ENCODE measurements around the gene CAMSAP1.
A peak's percentile ranks its signal among the peaks of the same experiment; 100 is the strongest.

The CAMSAP1 gene

GRCh38 chr9:135827866-135828580 lies 79.3 kb downstream of the CAMSAP1 start:
- no peak for DNase-seq

- DNase-seq, result no peak
Measured at GRCh38 chr9:135827301-135827700, 80.0 kb downstream of the CAMSAP1 start.

- DNase-seq, result no peak
Measured at GRCh38 chr9:135826188-135826545, 81.2 kb downstream of the CAMSAP1 start.

- DNase-seq, result no peak
Measured at GRCh38 chr9:135825435-135826187, 81.7 kb downstream of the CAMSAP1 start.

- no peak for DNase-seq
Measured at GRCh38 chr9:135823036-135823435, 84.3 kb downstream of the CAMSAP1 start.

- DNase-seq, result no peak
Measured at GRCh38 chr9:135822374-135822755, 85.0 kb downstream of the CAMSAP1 start.

GRCh38 chr9:135821733-135822373 lies 85.5 kb downstream of the CAMSAP1 start:
- no peak for DNase-seq

- no peak for DNase-seq
Measured at GRCh38 chr9:135821116-135821515, 86.2 kb downstream of the CAMSAP1 start.

- DNase-seq, result no peak
Measured at GRCh38 chr9:135820661-135821060, 86.7 kb downstream of the CAMSAP1 start.

- DNase-seq, result no peak
Measured at GRCh38 chr9:135819905-135820304, 87.4 kb downstream of the CAMSAP1 start.

- DNase-seq, result no peak
Measured at GRCh38 chr9:135818718-135819475, 88.4 kb downstream of the CAMSAP1 start.

GRCh38 chr9:135817951-135818717 lies 89.2 kb downstream of the CAMSAP1 start:
- DNase-seq, result no peak

GRCh38 chr9:135816651-135816970 lies 90.7 kb downstream of the CAMSAP1 start:
- DNase-seq, result no peak

- no peak for DNase-seq
Measured at GRCh38 chr9:135815830-135816650, 91.3 kb downstream of the CAMSAP1 start.

- DNase-seq, result no peak
Measured at GRCh38 chr9:135815413-135815812, 91.9 kb downstream of the CAMSAP1 start.

GRCh38 chr9:135814421-135815095 lies 92.8 kb downstream of the CAMSAP1 start:
- DNase-seq, result no peak

GRCh38 chr9:135813671-135814290 lies 93.6 kb downstream of the CAMSAP1 start:
- DNase-seq, result no peak

GRCh38 chr9:135812961-135813360 lies 94.4 kb downstream of the CAMSAP1 start:
- no peak for DNase-seq

GRCh38 chr9:135811801-135812200 lies 95.5 kb downstream of the CAMSAP1 start:
- DNase-seq, result peak; percentile 5

- DNase-seq, result no peak
Measured at GRCh38 chr9:135810806-135811575, 96.4 kb downstream of the CAMSAP1 start.

Measured in fibroblast of skin of right biceps (primary cell).